ENCODE measurements around the gene HHLA2. TPM values are rescaled to one million over a fixed set of nuclear protein-coding genes. Genes with fewer than 3 reads are reported as not detected.
A peak's percentile ranks its signal among the peaks of the same experiment; 100 is the strongest.
"Not testable (repeated sequence)": the region's sequence is repeated elsewhere in the genome, so short reads cannot be mapped to it uniquely, and the experiment has no call there.

Gene HHLA2
- polyA plus RNA-seq (ENCODE audit: insufficient read length in 4 of 4): 10 to 100 TPM; 13.3 to 25.6 (median 17.5) TPM

GRCh38 chr3:108296239-108296638 lies at the start of gene HHLA2:
HHLA2 (plus strand) TSS chr3:108296548; CDS start chr3:108351814, 55,266 bp downstream.
- no peak for DNase-seq (ENCODE audit: low read depth in 4 of 4, low spot score in 2 of 4)

GRCh38 chr3:108250626-108251025 lies 45.7 kb upstream of the HHLA2 start:
- no peak for DNase-seq (ENCODE audit: low read depth in 4 of 4, low spot score in 2 of 4)

GRCh38 chr3:108251265-108251664 lies 45.1 kb upstream of the HHLA2 start:
- no peak for DNase-seq (ENCODE audit: low read depth in 4 of 4, low spot score in 2 of 4)

- no peak for DNase-seq (ENCODE audit: low read depth in 4 of 4, low spot score in 2 of 4)
Observed at GRCh38 chr3:108251844-108252243, 44.5 kb upstream of the HHLA2 start.

- no peak for DNase-seq (ENCODE audit: low read depth in 4 of 4, low spot score in 2 of 4)
Observed at GRCh38 chr3:108255131-108255530, 41.2 kb upstream of the HHLA2 start.

- DNase-seq (ENCODE audit: low read depth in 4 of 4, low spot score in 2 of 4): not testable (repeated sequence)
Observed at GRCh38 chr3:108264534-108265298, 31.6 kb upstream of the HHLA2 start.

GRCh38 chr3:108268235-108268634 lies 28.1 kb upstream of the HHLA2 start:
- DNase-seq (ENCODE audit: low read depth in 4 of 4, low spot score in 2 of 4): not testable (repeated sequence)

- DNase-seq (ENCODE audit: low read depth in 4 of 4, low spot score in 2 of 4): no peak
Observed at GRCh38 chr3:108271626-108272025, 24.7 kb upstream of the HHLA2 start.

- DNase-seq (ENCODE audit: low read depth in 4 of 4, low spot score in 2 of 4): not testable (repeated sequence)
Observed at GRCh38 chr3:108279066-108279465, 17.3 kb upstream of the HHLA2 start.

- DNase-seq (ENCODE audit: low read depth in 4 of 4, low spot score in 2 of 4): no peak
Observed at GRCh38 chr3:108280476-108280875, 15.9 kb upstream of the HHLA2 start.

- DNase-seq (ENCODE audit: low read depth in 4 of 4, low spot score in 2 of 4): no peak
Observed at GRCh38 chr3:108281670-108282069, 14.7 kb upstream of the HHLA2 start.

GRCh38 chr3:108283006-108283405 lies 13.3 kb upstream of the HHLA2 start:
- DNase-seq (ENCODE audit: low read depth in 4 of 4, low spot score in 2 of 4): no peak

GRCh38 chr3:108283989-108284388 lies 12.4 kb upstream of the HHLA2 start:
- no peak for DNase-seq (ENCODE audit: low read depth in 4 of 4, low spot score in 2 of 4)

GRCh38 chr3:108285176-108285575 lies 11.2 kb upstream of the HHLA2 start:
- DNase-seq (ENCODE audit: low read depth in 4 of 4, low spot score in 2 of 4): no peak

GRCh38 chr3:108287146-108287545 lies 9.2 kb upstream of the HHLA2 start:
- no peak for DNase-seq (ENCODE audit: low read depth in 4 of 4, low spot score in 2 of 4)

GRCh38 chr3:108288193-108288592 lies 8.2 kb upstream of the HHLA2 start:
- DNase-seq (ENCODE audit: low read depth in 4 of 4, low spot score in 2 of 4): not testable (repeated sequence)

- no peak for DNase-seq (ENCODE audit: low read depth in 4 of 4, low spot score in 2 of 4)
Observed at GRCh38 chr3:108289159-108289558, 7.2 kb upstream of the HHLA2 start.

- no peak for DNase-seq (ENCODE audit: low read depth in 4 of 4, low spot score in 2 of 4)
Observed at GRCh38 chr3:108292450-108292849, 3.9 kb upstream of the HHLA2 start.

GRCh38 chr3:108292905-108293328 lies 3.4 kb upstream of the HHLA2 start:
- DNase-seq (ENCODE audit: low read depth in 4 of 4, low spot score in 2 of 4): no peak

- no peak for DNase-seq (ENCODE audit: low read depth in 4 of 4, low spot score in 2 of 4)
Observed at GRCh38 chr3:108293858-108294257, 2.5 kb upstream of the HHLA2 start.

- no peak for DNase-seq (ENCODE audit: low read depth in 4 of 4, low spot score in 2 of 4)
Observed at GRCh38 chr3:108295421-108296175, 750 bp upstream of the HHLA2 start.

- peak in 3 of 4 donors; percentile 26 to 52 (median 28) for DNase-seq (ENCODE audit: low read depth in 4 of 4, low spot score in 2 of 4)
Observed at GRCh38 chr3:108297647-108298046, 1.3 kb downstream of the HHLA2 start.
